ENCODE measurements around the gene FRMPD2.
"Not testable (repeated sequence)": the region's sequence is repeated elsewhere in the genome, so short reads cannot be mapped to it uniquely, and the experiment has no call there.

FRMPD2 gene

DNA sequence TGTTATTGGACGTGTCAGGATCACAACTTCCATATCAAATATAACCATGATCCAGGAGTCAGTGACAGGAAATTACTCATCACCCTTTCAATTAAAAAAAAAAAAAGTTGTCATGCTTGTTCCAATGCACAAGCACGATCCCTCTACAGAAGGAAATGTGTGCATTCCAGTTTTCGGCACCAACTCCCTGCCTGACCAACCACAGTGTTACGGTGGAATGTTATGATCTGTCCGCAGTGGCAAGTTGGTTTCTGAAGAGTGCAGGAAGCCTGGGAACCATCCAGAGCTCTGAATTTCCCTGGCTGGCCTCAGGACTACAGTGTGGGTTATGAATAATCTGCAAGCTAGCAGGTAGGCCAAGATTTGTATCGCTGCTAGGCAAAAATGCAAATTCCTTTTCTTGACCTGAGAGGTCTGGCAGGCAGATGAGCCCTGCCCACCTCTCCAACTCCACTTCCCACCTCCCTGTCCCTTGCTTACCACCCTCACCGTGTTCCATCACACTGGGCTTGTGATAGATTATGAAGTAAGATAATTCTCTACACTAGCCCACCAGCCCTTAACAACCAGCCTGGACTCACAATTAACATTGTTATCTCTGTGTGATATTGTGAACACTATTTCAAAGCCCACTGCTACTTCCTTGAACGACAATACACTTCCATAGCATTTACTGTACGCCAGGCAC lies 20.4 kb downstream of the FRMPD2 start:
- in situ Hi-C loops (cut with MboI; ENCODE audit: low sequenced_read_pairs) = no loop called here

- in situ Hi-C loops (cut with MboI; ENCODE audit: low sequenced_read_pairs) = no loop called here
These were observed 22.2 kb downstream of the FRMPD2 start for GRCh38 chr10:48252354-48252650.

GRCh38 chr10:48251525-48252353 lies 22.8 kb downstream of the FRMPD2 start:
- in situ Hi-C loops (cut with MboI; ENCODE audit: low sequenced_read_pairs) = no loop called here

DNA sequence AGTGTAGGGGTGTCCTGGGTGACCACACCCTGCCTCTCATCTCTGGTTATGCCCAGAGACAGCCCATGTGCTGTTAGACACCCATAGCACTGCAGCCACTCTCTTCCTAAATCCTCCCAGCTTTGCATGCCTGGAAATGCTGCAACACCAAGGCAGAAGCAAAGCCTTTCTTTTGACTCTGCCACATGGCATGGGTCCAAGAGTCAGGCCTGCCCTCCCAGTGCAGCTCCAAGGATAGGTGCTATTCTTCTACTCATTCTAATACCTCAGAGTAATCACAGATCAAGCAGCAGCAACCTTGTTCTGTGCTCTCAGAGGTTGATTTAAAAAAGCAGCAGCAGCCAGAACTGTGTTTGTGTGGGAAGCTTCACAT lies 23.4 kb downstream of the FRMPD2 start:
- in situ Hi-C loops (cut with MboI; ENCODE audit: low sequenced_read_pairs) = no loop called here

GRCh38 chr10:48249763-48250351 lies 24.6 kb downstream of the FRMPD2 start:
- in situ Hi-C loops (cut with MboI; ENCODE audit: low sequenced_read_pairs) = no loop called here

DNA sequence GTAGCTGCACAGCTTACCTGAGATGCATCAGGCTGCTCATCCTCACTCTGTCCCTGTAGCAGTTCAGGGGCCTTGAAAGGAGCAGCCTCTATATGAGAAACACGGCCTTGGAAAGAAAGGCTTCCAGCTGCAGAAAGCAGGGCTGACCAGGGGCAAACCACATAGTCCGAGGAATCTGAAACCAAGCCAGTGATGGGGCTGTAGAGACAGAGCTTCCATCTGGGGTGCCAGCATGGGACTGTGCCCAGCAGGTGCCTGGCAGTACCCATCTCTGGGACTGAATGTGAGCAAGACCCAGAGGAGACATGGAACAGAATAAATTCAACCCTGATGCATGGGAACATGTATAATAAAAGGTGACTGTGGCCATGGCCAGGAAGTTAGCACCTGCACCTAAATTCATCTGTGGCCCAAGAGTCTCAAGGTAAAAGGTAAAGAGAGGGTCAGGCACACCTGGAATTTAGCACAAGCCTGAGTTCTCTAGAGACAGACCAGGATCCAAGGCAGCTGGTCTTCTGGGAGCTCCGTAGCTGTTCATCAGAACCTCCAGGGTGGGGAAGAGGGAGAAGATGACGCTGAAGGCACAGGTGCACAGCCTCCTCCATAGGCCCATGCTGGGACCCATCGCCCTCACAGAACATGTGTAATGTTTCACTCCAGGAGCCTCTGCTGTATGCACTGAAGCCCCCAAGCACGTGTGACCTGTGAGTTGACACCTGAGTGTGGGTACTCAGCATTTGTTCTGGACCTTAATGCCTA lies 25.3 kb downstream of the FRMPD2 start:
- in situ Hi-C loops (cut with MboI; ENCODE audit: low sequenced_read_pairs) = no loop called here

DNA sequence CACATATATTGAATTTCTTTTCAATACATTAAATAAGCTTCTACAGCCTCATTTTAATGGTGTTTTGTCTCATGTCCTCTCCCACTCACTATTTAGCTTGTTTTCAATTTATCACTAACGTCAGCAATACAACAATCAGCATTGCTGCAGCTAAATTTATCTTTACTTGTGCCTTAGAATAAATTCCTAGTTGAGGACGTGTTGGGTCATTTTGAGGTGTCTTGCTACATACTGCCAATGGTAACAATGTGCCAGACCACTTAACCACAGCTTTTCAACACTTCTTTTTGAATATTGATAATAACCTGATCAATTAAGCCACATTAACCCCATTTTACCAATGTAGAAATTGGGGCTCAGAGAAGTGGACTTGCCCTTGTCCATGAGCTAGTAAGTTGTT lies 26.0 kb downstream of the FRMPD2 start:
- in situ Hi-C loops (cut with MboI; ENCODE audit: low sequenced_read_pairs) = no loop called here

- in situ Hi-C loops (cut with MboI; ENCODE audit: low sequenced_read_pairs) = no loop called here
These were observed 26.8 kb downstream of the FRMPD2 start for GRCh38 chr10:48247680-48248079.

DNA sequence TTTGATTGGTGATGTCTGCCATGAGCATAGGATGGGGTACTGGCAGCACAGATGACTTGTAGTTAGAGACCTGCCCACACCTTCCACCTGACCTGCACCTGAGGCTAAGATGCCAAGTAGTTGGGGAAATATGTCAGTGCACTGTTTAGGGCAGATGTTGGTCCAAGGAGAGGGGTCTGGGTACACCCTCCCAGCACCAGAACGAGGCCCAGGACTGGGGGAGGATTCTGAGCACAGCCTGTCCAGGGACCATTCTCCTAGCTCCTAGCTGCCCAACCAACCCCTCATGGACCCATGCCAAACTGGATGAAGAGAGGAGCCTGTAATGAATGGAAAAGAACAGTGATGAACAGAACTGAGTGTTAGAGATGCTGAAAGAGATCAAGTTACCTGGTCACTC lies 28.0 kb downstream of the FRMPD2 start:
- in situ Hi-C loops (cut with MboI; ENCODE audit: low sequenced_read_pairs) = no loop called here

DNA sequence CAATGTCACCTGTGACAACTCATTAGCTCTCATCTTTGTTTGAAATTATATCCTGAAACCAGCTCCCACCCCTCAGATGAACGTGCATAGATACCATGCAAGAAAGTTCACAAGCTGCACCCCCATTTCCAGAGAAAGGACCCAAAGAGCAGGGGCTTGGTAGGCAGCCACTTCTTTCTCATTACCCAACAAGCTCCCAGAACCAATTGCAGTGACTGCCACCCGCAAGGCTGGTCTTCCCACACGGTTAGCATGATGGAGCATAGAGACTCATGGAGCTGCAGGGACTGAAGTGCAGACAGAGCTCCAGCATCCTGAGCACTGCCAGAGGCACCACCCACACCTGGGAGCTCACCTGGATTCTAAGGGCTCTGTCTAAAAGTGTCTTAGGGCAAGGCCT lies 28.5 kb downstream of the FRMPD2 start:
- in situ Hi-C loops (cut with MboI; ENCODE audit: low sequenced_read_pairs) = no loop called here

- in situ Hi-C loops (cut with MboI; ENCODE audit: low sequenced_read_pairs) = not testable (repeated sequence)
These were observed 30.6 kb downstream of the FRMPD2 start for GRCh38 chr10:48243921-48244320.

GRCh38 chr10:48243487-48243886 lies 31.0 kb downstream of the FRMPD2 start:
- in situ Hi-C loops (cut with MboI; ENCODE audit: low sequenced_read_pairs) = no loop called here

DNA sequence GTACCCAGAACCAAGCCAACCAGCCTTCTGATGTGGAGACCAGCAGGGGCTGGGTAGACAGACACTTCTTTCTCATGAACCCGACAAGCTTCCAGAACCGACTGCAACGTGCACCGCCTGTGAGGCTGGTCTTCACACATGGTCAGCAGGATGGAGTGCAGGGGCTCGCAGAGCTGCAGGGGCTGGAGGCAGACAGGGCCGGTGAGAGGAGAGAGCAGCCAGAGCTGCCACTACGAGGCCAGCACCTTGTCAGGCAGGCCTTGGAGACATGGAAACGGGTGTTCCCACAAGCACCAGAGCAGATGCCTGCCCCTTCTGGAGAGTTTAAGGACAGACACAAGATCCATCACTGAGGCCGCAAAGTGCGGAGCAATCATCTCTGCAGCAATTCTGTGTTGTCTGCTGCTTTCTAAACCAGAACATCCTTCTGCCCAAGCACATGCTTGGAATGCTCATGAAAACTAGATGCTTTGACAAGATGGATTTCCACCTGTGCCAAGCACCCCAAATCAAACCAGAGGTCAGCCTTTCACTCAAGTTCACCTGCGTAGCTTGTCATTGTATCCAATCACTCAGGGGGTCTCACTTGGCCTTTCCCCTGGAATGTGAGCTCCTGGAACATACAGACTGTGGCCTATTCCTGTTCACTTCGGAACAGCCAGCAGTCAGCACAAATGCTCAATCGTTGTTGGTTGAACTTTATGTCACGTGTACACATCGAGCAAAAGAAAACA lies 32.2 kb downstream of the FRMPD2 start:
- in situ Hi-C loops (cut with MboI; ENCODE audit: low sequenced_read_pairs) = no loop called here

DNA sequence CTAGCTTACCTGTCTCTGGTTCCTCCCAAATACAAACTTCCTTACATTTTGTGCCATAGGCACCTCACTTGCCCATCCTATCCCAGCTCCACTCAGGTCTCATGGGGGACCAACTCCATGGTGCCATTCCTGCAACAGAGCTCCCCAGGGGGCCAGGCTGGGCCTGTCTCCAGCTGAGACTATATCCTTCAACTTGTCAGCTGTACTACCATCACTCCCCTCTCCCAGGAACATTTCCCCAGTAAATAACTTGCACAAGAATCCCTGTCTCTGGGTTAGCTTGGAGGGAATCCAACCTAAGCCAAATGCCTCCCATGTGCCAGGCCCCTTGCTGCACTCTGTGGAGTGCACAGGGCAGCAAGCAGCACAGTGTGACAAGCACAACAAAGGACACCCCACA lies 33.2 kb downstream of the FRMPD2 start:
- in situ Hi-C loops (cut with MboI; ENCODE audit: low sequenced_read_pairs) = no loop called here

DNA sequence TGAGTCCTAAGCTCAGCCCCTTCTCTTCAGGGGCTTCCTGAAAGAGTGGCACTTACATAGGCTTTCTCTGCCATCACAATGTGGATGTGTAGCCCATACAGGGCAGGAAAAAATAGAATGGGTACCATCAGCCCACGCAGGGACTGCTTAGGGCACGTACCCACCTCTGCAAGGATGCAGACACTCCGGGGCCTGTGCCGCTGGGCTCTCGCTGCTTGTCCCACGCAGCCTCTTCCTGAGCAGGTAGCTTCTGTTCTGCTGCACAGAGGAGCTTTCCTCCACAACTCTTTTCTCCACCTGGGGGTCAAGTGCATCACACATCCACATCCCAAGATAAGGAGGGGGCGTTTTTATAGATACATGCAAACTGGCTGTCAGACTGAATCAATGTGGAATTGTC lies 34.3 kb downstream of the FRMPD2 start:
- in situ Hi-C loops (cut with MboI; ENCODE audit: low sequenced_read_pairs) = no loop called here

DNA sequence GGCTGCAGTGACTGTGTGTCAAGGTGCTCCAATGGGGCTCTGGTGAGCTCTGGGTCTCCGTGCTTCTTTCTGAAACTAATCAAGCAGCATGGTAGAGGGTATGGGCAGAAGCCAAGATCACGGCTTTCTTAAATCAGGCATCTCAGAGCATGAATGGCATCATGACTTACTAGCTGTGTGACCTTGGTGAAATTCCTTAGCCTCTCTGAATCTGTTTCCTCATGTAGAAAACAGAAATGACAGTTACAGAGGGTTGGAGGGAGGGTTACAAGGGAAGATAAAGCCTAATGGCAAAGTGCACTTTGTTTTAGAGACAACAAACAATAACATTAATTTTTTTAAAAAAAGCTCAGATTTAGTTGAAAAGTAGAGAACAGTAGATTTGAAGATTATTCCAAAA lies 34.9 kb downstream of the FRMPD2 start:
- in situ Hi-C loops (cut with MboI; ENCODE audit: low sequenced_read_pairs) = no loop called here

GRCh38 chr10:48238826-48239520 lies 35.5 kb downstream of the FRMPD2 start:
- in situ Hi-C loops (cut with MboI; ENCODE audit: low sequenced_read_pairs) = no loop called here

DNA sequence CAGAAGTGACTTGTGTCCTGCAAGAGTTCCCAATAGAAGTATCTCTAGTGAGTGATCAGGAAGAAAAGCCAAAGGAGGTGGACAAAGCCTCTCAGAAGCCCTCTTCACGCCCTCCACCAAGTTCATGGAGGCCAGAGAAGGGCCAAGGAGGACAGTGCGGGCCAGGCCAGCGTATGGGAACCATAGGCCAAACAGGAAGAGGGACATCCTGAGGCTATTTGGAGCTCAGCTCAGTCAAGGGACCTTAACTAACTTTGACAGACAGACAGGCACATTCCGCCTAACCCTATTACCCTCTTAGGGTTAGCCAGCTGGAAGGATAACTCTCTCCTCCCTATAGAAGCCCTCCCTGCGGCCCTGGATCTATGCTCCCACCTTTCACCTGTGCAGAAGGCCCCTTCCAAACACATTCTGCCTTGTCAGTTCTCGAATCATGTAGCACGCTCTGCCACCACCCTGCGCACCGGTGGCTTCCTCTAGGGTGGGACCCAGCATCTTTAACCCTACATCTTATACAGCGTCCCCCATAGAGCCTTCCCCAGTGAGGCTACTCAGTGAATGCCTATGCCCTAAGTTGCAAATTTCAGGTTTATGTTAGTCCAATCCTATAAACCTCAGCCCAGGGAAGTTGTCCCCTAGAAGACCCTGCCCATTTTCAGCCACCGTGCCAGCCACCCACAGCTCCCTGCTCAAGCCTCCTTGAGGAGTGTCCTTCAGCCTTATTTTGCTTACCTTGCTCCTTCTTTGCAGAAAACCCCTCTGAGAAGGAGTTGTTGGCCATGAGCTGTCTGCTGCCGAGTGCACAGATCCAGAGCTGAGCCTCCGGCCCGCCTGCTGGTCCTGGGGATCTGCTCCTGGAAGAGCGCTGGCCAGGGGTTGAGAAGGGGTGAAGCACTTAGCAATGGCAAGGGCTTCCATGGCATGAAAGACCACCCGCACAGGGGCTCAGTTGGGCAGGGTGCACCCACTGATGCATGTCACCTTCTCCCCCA lies 36.9 kb downstream of the FRMPD2 start:
- in situ Hi-C loops (cut with MboI; ENCODE audit: low sequenced_read_pairs) = no loop called here

DNA sequence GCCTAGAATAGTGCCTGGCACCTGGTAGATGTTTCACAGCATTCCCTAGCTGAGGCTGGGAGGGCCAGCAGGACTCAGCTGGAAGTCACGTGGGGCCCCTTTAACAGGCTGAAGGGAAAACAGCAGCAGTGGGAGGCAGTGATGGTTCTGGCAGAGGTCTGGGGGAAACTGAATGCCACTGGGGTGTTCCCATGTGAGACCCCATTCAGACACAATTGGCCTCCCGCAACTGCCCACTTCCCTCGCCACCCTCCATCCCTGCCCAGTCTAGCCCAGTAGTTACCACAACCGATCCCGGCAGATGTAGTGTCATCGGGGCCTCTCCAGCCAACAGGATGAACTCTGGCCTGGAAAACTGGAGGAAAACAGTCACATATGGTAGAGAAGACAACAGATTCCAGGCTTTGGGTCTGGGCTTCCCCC lies 38.3 kb downstream of the FRMPD2 start:
- in situ Hi-C loops (cut with MboI; ENCODE audit: low sequenced_read_pairs) = no loop called here
